K562 (cell line): ENCODE results near the gene NRXN2. TPM values are rescaled to one million over a fixed set of nuclear protein-coding genes. Genes with fewer than 3 reads are reported as not detected.

Experiments
- ARID1B ChIP-seq: fragments of 450-650 bp; IDR thresholded peaks from 2 replicates; pipeline ENCODE4 v1.6.1; 2016; ENCODE audit warnings: antibody characterized with exemption, mild to moderate bottlenecking, inconsistent platforms
- HBP1 ChIP-seq: fragments of 450-650 bp; formaldehyde crosslinking; IDR thresholded peaks from 2 replicates; pipeline ENCODE4 v1.4.0; 2022; ENCODE audit warnings: missing genetic modification characterization
- HNRNPLL ChIP-seq: fragments of 200-400 bp; formaldehyde crosslinking; IDR thresholded peaks from 2 replicates; pipeline ENCODE4 v1.6.1; 2017; ENCODE audit warnings: low read length, low read depth, mild to moderate bottlenecking; ENCODE audit not compliant: poor library complexity, severe bottlenecking
- NFYB ChIP-seq: IDR thresholded peaks from 2 replicates; pipeline ENCODE4 v1.6.1; 2011; ENCODE audit warnings: mild to moderate bottlenecking, moderate library complexity; ENCODE audit not compliant: insufficient read length; ENCODE audit errors: extremely low read depth
- RNF219 ChIP-seq: fragments of 250-450 bp; sonication (Bioruptor Pico); IDR thresholded peaks from 2 replicates; pipeline ENCODE4 v1.5.0; 2022; ENCODE audit warnings: mild to moderate bottlenecking
- SRF ChIP-seq, 2 experiments: fragments of 250-450, 450-650 bp in 1 of 2; sonication (Bioruptor Pico) in 1 of 2; sonication (generic) in 1 of 2; formaldehyde crosslinking; IDR thresholded peaks; 2 replicates each; pipeline versions ENCODE4 v1.5.0 to v1.5.1; 2020 to 2022; ENCODE audit warnings: mild to moderate bottlenecking in 1 of 2, missing genetic modification reagents in 1 of 2
- ZNF318 ChIP-seq, 2 experiments: fragments of 450-650 bp; IDR thresholded peaks; 2 replicates each; pipeline ENCODE4 v1.6.1; 2016; ENCODE audit warnings: mild to moderate bottlenecking in 2 of 2, borderline replicate concordance in 1 of 2, low read depth in 1 of 2, moderate library complexity in 1 of 2
- ZNF347 ChIP-seq: fragments of 450-650 bp; formaldehyde crosslinking; IDR thresholded peaks from 2 replicates; pipeline ENCODE4 v1.4.0; 2020; ENCODE audit warnings: low read depth, mild to moderate bottlenecking, moderate library complexity
- ZNF41 ChIP-seq: fragments of 250-450 bp; sonication (Bioruptor Pico); conservative IDR thresholded peaks from 2 replicates; pipeline ENCODE4 v1.4.0; 2020; ENCODE audit warnings: mild to moderate bottlenecking
- polyA plus RNA-seq, 8 experiments: library from polyadenylated mRNA; depleted of rRNA in 4 of 8; stranded (reverse) in 5 of 8; unstranded in 3 of 8; fragments of >200 nt; fragmentation: Nextera tagmentation in 2 of 8; fragmentation: Illumina TruSeq in 1 of 8; extraction: Ambion mirVana in 2 of 8; extraction: Trizol in 1 of 8; gene quantifications; 2 replicates each; pipeline versions ENCODE4 v1.2.1 to v1.2.3, GENCODE V29; 2011 to 2014; ENCODE audit warnings: inconsistent platforms in 1 of 8, missing spikeins in 1 of 8
- total RNA-seq, 7 experiments: library from RNA; depleted of rRNA in 6 of 7; stranded (reverse); fragments of >200 nt in 6 of 7; fragmentation: Illumina TruSeq in 2 of 7; extraction: Trizol in 2 of 7; gene quantifications; 2 replicates each; pipeline versions ENCODE4 v1.2.1 to v1.2.3, GENCODE V29; 2011 to 2021; ENCODE audit warnings: low replicate concordance in 1 of 7
- TF ChIP-seq, protein P1 (sequence below): fragments of 250-450 bp; sonication (Bioruptor Pico); IDR thresholded peaks from 2 replicates; pipeline ENCODE4 v1.4.0; 2020

NRXN2 gene
- total and polyA plus RNA-seq, 9 of the 15 experiments (the other 6 are each of a cell fraction or from before 2014, with no cell fraction given) = 0.07 to 0.47 (median 0.15) TPM; not detected in 4

DNA sequence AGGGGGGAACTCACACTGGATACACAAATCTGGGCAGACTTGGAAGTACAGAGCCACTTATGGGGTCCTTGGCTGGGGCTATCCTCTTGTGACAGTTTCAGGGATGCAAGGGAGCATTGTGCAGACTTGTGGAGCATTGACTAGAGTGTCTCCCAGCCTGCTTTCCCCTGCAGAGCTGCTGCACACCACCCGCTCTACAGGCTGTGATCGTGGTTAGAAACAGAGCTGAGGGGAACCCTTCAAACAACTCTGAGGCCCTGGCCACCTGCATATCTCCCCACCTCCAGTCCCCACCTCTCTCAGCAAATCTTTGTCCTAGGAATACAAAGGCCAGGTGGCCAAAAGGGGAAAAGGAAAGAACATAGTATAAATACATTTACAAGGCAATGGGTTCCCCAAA is 64.7 kb downstream of the NRXN2 start (continued):
- TF ChIP-seq RNF219 (no peak), HNRNPLL (no peak), HBP1 (CRISPR knock-in tag) (no peak), ZNF318 (IDR thresholded peaks at IDR 0.05; ENCODE audit: borderline replicate concordance in 1 of 2, low read depth in 1 of 2) (no peak), ZNF347 (CRISPR knock-in tag) (no peak), SRF (CRISPR knock-in tag; IDR thresholded peaks at IDR 0.05) (no peak), ARID1B (no peak), ZNF41 (CRISPR knock-in tag) (no peak), NFYB (no peak)
- TF ChIP-seq, protein P1, sequence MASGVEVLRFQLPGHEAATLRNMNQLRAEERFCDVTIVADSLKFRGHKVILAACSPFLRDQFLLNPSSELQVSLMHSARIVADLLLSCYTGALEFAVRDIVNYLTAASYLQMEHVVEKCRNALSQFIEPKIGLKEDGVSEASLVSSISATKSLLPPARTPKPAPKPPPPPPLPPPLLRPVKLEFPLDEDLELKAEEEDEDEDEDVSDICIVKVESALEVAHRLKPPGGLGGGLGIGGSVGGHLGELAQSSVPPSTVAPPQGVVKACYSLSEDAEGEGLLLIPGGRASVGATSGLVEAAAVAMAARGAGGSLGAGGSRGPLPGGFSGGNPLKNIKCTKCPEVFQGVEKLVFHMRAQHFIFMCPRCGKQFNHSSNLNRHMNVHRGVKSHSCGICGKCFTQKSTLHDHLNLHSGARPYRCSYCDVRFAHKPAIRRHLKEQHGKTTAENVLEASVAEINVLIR (CRISPR knock-in tag) = no peak
- TF ChIP-seq, all 486 proteins: peak for 0
